Measurements from ENCODE around the gene ZNF737.
"Not testable (repeated sequence)": the region's sequence is repeated elsewhere in the genome, so short reads cannot be mapped to it uniquely, and the experiment has no call there.

Gene ZNF737

DNA sequence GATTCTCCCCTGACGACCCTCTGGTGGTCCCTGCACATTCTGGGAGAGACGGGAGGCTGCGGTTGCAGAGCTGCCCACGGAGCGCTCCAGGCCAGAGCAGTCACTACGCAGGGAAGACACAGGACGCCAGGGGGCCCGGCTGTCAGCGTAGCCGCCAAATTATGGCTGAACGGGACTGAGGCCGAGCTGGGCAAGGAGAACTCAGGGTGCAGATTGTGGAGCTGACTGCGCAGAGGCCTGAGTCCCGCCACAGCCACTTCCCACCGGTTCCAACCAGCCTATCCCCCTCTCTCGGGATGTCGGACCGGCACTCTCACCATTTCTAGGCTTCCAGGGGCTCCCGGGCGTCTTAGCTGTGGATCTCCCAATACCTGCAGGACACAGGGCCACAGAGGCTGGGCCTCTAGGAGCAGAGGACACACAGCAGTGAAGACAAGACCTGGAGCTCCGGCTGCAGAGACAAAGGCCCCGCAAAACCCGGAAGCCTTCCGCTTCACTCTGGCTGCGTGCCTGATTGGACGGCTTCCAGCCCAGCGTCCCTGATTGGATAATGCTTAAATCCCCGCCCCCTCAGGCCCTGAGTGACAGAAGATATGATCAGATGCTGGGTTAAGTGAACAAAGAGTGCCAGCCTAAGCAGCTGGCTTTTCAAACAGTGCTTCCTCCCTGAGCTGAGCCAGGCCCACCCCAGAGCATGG, at the start of gene ZNF737:
TSS of gene ZNF737 (minus strand) at position 461 of the 698 bp plus-strand sequence. CDS start at position 320, 141 bp downstream.
- peak; percentile 8 for DNase-seq (ENCODE audit: low read depth)

DNA sequence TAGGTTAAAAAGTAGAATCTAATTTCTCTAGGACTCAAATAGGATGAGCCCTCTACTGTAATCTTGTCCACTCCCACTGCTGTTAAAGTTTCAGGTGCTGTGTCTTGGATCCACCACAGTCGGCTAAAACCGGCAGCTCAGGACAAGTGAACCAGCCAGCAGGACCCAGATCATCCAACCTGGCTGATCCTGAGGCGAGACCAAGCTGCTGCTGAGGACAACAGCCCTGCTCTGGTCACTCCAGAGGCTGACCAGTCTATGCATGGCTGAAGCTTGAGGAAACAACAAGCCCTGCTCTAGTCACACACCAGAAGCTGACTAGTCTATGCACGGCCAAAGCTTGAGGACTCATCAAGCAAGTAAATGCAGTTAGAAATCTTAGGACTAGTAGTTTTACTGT, 49.4 kb upstream of the ZNF737 start:
- DNase-seq (ENCODE audit: low read depth): not testable (repeated sequence)

DNA sequence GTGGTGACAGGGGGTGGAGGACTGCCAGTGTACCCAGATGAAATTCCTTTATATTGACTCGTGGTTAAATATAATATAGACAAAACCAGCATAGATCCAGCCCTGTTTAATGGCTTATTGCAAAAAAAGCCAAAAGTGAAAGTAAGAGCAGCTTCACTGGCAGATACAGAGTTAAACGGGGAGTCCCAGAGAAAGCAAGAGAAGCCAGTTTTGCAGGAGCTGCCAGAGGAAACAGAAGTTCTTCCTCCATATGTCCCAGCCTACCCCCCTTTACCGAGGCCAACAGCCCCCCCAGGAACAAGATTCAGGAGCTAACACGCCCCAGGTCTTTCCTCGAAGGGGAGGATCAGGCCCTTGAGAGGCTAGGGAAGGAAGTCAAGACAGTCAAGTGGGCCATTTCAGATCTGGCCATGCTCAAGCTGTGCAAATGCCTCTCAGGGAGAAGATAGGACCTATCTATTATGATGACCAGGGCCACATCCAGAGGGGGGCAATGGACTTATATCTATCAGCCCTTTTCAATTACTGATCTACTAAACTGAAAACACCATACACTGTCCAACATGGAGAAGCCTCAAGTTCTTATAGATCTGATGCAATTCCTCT, 47.2 kb upstream of the ZNF737 start:
- no peak for DNase-seq (ENCODE audit: low read depth)

DNA sequence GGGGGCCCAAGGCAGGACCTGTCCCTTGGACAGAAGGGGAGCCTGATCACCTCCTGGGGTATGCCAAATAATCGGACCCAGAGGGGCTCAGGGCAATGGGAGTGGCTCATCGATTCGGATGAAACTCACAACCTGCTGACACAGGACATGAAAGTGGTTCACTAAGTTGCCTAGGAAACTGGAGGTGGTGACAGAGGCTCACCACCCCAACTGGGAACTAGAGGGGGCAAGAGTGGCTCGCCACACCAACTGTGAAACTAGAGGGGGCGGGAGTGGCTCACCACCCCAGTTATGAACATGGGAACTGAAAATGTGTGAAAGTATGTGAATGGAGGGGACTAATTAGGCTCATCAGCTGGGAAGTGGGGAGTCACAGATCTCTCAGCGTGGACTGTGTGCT, 46.3 kb upstream of the ZNF737 start:
- no peak for DNase-seq (ENCODE audit: low read depth)

DNA sequence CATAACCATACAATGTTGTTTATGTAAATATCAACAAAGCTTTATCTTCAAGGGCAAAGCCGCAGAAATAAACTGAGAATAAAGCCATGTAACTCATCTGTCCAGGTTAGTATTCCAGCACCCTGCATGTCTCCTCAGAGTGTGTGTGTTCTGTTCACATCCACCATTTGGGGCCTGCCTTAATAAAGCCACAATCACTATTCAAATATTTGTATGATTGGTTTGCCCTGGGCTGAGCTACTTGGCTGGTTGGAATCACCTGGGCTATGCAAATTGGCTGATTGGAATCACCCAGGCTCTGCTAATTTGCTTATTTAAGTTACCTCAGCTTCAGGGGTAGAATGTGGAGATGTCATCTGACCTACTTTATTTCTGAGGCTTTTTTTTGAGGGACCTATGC, 42.4 kb upstream of the ZNF737 start:
- DNase-seq (ENCODE audit: low read depth): no peak

DNA sequence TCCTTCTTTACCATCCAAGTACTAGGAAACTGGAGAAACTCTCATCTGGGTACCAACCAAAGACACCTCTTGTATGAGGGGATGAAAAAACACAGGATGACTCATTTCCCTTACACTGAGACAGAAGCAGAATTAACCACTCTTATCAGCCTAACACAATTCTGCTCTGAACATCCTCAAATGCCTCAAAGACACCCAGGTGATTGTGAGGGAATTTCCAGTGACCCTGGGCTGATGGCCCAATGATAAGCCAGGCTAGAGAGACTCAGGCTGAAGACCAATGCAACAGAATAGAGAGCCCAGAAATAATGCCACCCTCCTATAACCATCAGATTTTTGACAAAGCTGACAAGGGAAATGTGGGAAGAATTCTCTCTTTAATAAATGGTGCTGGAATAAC, 7.0 kb downstream of the ZNF737 start:
- DNase-seq (ENCODE audit: low read depth): no peak

DNA sequence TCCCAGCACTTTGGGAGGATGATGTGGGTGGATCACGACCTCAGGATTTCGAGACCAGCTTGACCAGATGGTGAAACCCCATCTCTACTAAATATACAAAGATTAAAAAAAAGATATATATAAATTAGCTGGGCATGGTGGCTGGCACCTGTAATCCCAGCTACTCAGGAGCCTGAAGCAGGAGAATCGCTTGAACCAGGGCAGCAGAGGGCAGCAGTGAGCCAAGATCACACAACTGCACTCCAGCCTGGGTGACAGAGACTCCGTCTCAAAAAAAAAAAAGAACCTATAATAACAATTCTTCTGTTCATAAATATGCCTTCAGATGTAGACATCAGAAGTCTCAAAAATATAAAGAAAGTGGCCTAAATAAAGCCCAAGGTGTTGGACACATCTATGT, 7.6 kb downstream of the ZNF737 start:
- DNase-seq (ENCODE audit: low read depth): no peak

DNA sequence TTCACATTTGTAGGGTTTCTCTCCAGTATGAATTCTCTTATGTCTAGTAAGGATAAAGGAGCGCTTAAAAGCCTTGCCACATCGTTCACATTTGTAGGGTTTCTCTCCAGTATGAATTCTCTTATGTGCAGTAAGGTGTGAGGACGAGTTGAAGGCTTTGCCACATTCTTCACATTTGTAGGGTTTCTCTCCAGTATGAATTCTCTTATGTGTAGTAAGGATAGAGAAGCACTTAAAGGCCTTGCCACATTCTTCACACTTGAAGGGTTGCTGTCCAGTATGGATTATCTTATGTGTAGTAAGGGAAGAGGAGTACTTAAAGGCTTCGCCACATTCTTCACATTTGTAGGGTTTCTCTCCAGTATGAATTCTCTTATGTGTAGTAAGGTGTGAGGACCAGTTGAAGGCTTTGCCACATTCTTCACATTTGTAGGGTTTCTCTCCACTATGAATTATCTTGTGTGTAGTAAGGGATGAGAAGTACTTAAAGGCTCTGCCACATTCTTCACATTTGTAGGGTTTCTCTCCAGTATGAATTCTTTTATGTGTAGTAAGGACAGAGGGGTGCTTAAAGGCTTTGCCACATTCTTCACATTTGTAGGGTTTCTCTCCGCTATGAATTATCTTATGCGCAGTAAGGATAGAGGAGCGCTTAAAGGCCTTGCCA, 20.8 kb downstream of the ZNF737 start:
- not testable (repeated sequence) for DNase-seq (ENCODE audit: low read depth)

DNA sequence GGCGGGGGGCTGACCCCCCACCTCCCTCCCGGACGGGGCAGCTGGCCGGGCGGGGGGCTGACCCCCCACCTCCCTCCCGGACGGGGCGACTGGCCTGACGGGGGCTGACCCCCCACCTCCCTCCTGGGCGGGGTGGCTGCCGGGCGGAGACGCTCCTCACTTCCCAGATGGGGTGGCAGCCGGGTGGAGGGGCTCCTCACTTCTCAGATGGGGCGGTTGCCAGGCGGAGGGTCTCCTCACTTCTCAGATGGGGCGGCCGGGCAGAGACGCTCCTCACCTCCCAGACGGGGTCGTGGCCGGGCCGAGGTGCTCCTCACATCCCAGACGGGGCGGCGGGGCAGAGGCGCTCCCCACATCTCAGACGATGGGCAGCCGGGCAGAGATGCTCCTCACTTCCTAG, 35.3 kb downstream of the ZNF737 start:
- DNase-seq (ENCODE audit: low read depth): not testable (repeated sequence)

DNA sequence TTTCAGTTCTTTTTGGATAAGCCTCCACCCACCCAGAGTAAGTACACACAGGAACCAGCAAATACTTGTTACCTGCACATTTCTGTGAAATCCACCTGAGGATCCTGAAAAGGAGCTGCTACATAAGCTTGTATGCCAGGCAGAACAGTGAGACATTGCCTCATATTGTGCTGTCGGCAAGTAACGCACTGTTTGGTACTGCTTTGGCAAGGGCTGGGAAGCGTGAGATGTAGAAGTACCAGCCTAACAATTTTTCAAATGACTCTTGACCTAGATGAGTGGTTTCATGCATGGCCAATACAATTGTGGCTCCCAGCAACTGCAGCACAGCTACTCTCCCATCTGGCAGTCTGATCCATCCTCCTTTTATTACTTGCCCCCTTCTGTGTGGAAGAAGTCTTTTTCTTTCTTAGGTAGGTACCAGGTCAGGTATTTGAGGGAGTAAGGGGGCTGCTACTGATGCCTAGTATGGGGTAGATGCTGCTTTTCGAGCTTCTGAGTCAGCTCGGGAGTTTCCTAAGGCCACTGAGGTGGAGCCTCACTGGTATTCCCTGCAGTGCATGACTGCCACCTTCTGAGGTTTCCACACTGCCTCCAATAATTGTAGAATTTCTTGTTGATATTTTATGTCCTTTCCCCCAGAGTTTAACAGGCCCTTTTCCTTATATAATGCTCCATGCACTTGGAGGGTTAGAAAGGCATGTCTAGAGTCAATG, 52.2 kb downstream of the ZNF737 start:
- no peak for DNase-seq (ENCODE audit: low read depth)

DNA sequence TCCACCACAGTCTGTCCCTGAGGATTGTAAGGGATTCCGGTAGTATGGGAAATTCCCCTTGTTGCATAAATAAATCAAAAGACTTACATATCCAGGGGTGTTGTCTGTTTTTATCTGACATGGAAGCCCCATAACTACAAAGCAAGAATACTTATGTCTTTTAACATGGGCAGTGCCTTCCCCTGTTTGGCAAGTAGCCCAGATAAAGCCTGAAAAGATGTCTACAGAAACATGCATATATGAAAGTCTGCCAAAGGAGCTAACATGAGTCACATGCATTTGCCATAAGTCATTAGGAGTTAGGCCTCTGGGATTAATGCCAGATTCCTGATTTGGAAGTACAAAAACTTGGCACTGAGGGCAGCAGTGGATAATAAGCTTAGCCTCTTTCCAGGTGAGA, 62.1 kb downstream of the ZNF737 start:
- DNase-seq (ENCODE audit: low read depth): peak; percentile 2

All from HS-27A (cell line).